ENCODE results near the gene SHD. TPM values are rescaled to one million over a fixed set of nuclear protein-coding genes. Genes with fewer than 3 reads are reported as not detected.

Gene SHD
- total and polyA plus RNA-seq, 7 donors: 18.8 to 84.7 (median 68.0) TPM; not detected in 4

- Histone ChIP-seq H3K4me1 (no peaks in the 10 kb centered on the region), H3K27me3 (peaks cover 0 to 3% (median 0%) of the 10 kb centered on the region in 3 donors), H3K9me3 (no peaks in the 10 kb centered on the region), H3K36me3 (no peaks in the 10 kb centered on the region), H3K27ac (no peak overlapping the region), H3K4me3 (no peak overlapping the region)
- intact Hi-C loops (cut with DNase I): no loop called here
- 96 to 99% methylated on average over 2 of the region's 2 CpGs for WGBS, 2 donors
- no peak for DNase-seq
- no peak for TF ChIP-seq EP300 (IDR thresholded peaks at IDR 0.05)
- no peak for TF ChIP-seq POLR2AphosphoS5 (IDR thresholded peaks at IDR 0.05)
- TF ChIP-seq POLR2A (IDR thresholded peaks at IDR 0.05): no peak
- TF ChIP-seq CTCF (IDR thresholded peaks at IDR 0.05): no peak
Observed at GRCh38 chr19:4319067-4319718, 40.1 kb downstream of the SHD start.

DNA sequence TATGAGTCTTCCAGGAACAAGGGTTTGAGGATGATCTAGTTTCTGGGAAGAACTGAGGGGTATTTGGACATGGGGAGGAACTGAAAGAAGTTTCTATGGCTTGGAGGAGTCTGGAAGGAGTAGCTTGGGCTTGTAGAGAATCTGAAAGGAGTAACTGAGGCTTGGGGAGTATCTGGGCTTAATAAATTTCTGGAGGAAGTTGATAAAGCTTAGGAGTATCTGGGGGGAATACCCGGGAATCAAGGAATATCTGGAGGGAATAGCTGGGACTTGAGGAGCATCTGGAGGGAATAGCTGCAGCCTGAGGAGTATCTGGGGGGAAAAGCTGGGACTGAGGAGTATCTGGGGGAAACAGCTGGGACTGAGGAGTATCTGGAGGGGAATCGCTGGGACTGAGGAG lies 41.4 kb downstream of the SHD start:
- no peak for DNase-seq
- H3K36me3 ChIP-seq: no peaks in the 10 kb centered on the region
- H3K4me3 ChIP-seq: no peak overlapping the region
- TF ChIP-seq EP300 (IDR thresholded peaks at IDR 0.05) (no peak), POLR2A (IDR thresholded peaks at IDR 0.05) (no peak), CTCF (IDR thresholded peaks at IDR 0.05) (no peak), POLR2AphosphoS5 (IDR thresholded peaks at IDR 0.05) (no peak)
- WGBS, 2 donors: 94% methylated on average over 2 of the region's 2 CpGs
- no peaks in the 10 kb centered on the region for H3K9me3 ChIP-seq
- no peaks in the 10 kb centered on the region for H3K4me1 ChIP-seq
- intact Hi-C loops (cut with DNase I): no loop called here
- H3K27ac ChIP-seq: no peak overlapping the region
- peaks cover 0 to 3% (median 0%) of the 10 kb centered on the region in 3 donors for H3K27me3 ChIP-seq

DNA sequence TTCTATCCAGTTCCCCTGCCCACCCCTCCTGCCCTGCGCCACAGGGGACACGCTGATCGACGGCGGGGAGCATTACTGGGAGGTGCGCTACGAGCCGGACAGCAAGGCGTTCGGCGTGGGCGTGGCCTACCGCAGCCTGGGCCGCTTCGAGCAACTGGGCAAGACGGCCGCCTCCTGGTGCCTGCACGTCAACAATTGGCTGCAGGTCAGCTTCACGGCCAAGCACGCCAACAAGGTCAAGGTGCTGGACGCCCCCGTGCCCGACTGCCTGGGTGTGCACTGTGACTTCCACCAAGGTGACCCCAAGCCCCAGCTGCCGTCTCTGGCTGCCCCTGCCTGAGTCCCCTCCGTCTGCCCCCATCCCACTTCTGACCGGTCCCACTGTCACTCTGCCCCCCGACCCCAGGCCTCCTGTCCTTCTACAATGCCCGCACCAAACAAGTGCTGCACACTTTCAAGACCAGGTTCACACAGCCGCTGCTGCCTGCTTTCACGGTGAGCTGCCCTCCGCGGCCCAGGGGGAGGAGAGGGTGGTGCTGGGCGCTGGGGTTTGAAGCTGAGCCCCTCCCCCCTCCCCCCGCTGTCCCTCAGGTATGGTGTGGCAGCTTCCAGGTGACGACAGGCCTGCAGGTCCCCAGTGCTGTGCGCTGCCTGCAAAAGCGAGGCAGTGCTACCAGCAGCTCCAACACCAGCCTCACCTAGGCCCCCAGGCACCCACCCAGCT lies 44.0 kb downstream of the SHD start:
- no peaks in the 10 kb centered on the region for H3K9me3 ChIP-seq
- H3K36me3 ChIP-seq: no peaks in the 10 kb centered on the region
- WGBS, 2 donors: 51 to 80% methylated on average over 37 of the region's 37 CpGs
- intact Hi-C loops (cut with DNase I): no loop called here
- peaks cover 6 to 23% (median 13%) of the 10 kb centered on the region in 3 donors for H3K27me3 ChIP-seq
- no peak for DNase-seq
- H3K27ac ChIP-seq: no peak overlapping the region
- H3K4me3 ChIP-seq: no peak overlapping the region
- no peak for TF ChIP-seq CTCF (IDR thresholded peaks at IDR 0.05)
- no peak for TF ChIP-seq POLR2A (IDR thresholded peaks at IDR 0.05)
- TF ChIP-seq EP300 (IDR thresholded peaks at IDR 0.05): no peak
- no peak for TF ChIP-seq POLR2AphosphoS5 (IDR thresholded peaks at IDR 0.05)
- peaks cover 0 to 15% (median 13%) of the 10 kb centered on the region in 4 donors for H3K4me1 ChIP-seq

- H3K9me3 ChIP-seq: no peaks in the 10 kb centered on the region
- intact Hi-C loops (cut with DNase I): no loop called here
- TF ChIP-seq CTCF (IDR thresholded peaks at IDR 0.05): no peak
- TF ChIP-seq POLR2A (IDR thresholded peaks at IDR 0.05): no peak
- TF ChIP-seq EP300 (IDR thresholded peaks at IDR 0.05): no peak
- no peak for TF ChIP-seq POLR2AphosphoS5 (IDR thresholded peaks at IDR 0.05)
- H3K27ac ChIP-seq: no peak overlapping the region
- H3K4me1 ChIP-seq: peaks cover 0 to 20% (median 17%) of the 10 kb centered on the region in 4 donors
- H3K4me3 ChIP-seq: no peak overlapping the region
- H3K27me3 ChIP-seq: peaks cover 6 to 29% (median 13%) of the 10 kb centered on the region in 3 donors
- DNase-seq: no peak
- no peaks in the 10 kb centered on the region for H3K36me3 ChIP-seq
- WGBS, 2 donors: 87 to 94% methylated on average over 9 of the region's 9 CpGs
Observed at GRCh38 chr19:4323692-4324091, 44.6 kb downstream of the SHD start.
